Measurements from ENCODE around the gene MBLAC2.

Gene MBLAC2

GRCh38 chr5:90446961-90447360 lies 27.6 kb downstream of the MBLAC2 start:
- no peak for DNase-seq

- no peak for DNase-seq
Observed at GRCh38 chr5:90440644-90441043, 33.9 kb downstream of the MBLAC2 start.

- DNase-seq: no peak
Observed at GRCh38 chr5:90438100-90438499, 36.5 kb downstream of the MBLAC2 start.

- DNase-seq: no peak
Observed at GRCh38 chr5:90437663-90438062, 36.9 kb downstream of the MBLAC2 start.

GRCh38 chr5:90434116-90434714 lies 40.4 kb downstream of the MBLAC2 start:
- no peak for DNase-seq

GRCh38 chr5:90424245-90424644 lies 50.3 kb downstream of the MBLAC2 start:
- no peak for DNase-seq

- DNase-seq: no peak
Observed at GRCh38 chr5:90421136-90421535, 53.4 kb downstream of the MBLAC2 start.

- DNase-seq: no peak
Observed at GRCh38 chr5:90418214-90418613, 56.4 kb downstream of the MBLAC2 start.

- no peak for DNase-seq
Observed at GRCh38 chr5:90410178-90410762, 64.3 kb downstream of the MBLAC2 start.

GRCh38 chr5:90409318-90410177 lies 65.0 kb downstream of the MBLAC2 start, which contains the start of gene CETN3:
TSS of gene CETN3 (minus strand) at chr5:90409756. CDS start at chr5:90409661, 95 bp downstream.
- peak; percentile 81 for DNase-seq

- no peak for DNase-seq
Observed at GRCh38 chr5:90408571-90409317, 65.8 kb downstream of the MBLAC2 start.

Data from activated CD4-positive, CD25-positive, alpha-beta regulatory T cell treated with anti-CD3 and anti-CD28 coated beads, Interleukin-2, amount 50 U/mL, for 72 hours (primary cell).